Esophagus (tissue), 2 donors: ENCODE results near the gene ZNF764. TPM values are rescaled to one million over a fixed set of nuclear protein-coding genes. Genes with fewer than 3 reads are reported as not detected.
A peak's percentile ranks its signal among the peaks of the same experiment; 100 is the strongest.

ENCODE experiments used
- H3K27ac ChIP-seq, 2 donors: one replicate each; pipeline ENCODE4 v1.5.1; 2013; ENCODE audit warnings: low read depth in 2 of 2, mild to moderate bottlenecking in 2 of 2, inconsistent platforms in 1 of 2, low read length in 1 of 2, moderate library complexity in 1 of 2
- H3K27me3 ChIP-seq, 2 donors: one replicate each; pipeline ENCODE4 v1.6.1; 2013; ENCODE audit warnings: low read length in 2 of 2, control low read depth in 1 of 2, mild to moderate bottlenecking in 1 of 2; ENCODE audit not compliant: insufficient read depth in 2 of 2, control insufficient read depth in 1 of 2
- H3K36me3 ChIP-seq, 2 donors: one replicate each; pipeline ENCODE4 v1.6.1; 2013; ENCODE audit warnings: low read length in 1 of 2; ENCODE audit not compliant: control insufficient read depth in 2 of 2, insufficient read depth in 2 of 2
- H3K4me1 ChIP-seq, 2 donors: one replicate each; pipeline ENCODE4 v1.6.1; 2013; ENCODE audit warnings: low read length in 1 of 2; ENCODE audit not compliant: control insufficient read depth in 2 of 2, insufficient read depth in 2 of 2
- H3K4me3 ChIP-seq, 2 donors: one replicate each; pipeline ENCODE4 v1.5.1; 2013; ENCODE audit warnings: low read length in 2 of 2, mild to moderate bottlenecking in 2 of 2, low read depth in 1 of 2, moderate library complexity in 1 of 2
- H3K9me3 ChIP-seq, 2 donors: one replicate each; pipeline ENCODE4 v1.6.1; 2013; ENCODE audit warnings: mild to moderate bottlenecking in 2 of 2, low read depth in 1 of 2, low read length in 1 of 2, moderate library complexity in 1 of 2; ENCODE audit not compliant: control insufficient read depth in 2 of 2, insufficient read depth in 1 of 2
- WGBS, 2 donors: extraction: QIAGEN DNeasy Blood & Tissue Kit; methylation state at CpG; one replicate each; pipeline ENCODE4 v1.1.7; 2013; 5-methylcytosine and 5-hydroxymethylcytosine counted together
- polyA plus RNA-seq, 2 donors: library from polyadenylated mRNA; stranded (reverse); fragments of 200-250 nt; gene quantifications; one replicate each; pipeline ENCODE4 v1.2.3, GENCODE V29; 2013
- donor health status: healthy with polysubstance abuse.
- donor health status: Bipolar disorder and iron deficiency.

The ZNF764 gene
- 1 to 10 TPM; 2.7 to 3.1 TPM for polyA plus RNA-seq

DNA sequence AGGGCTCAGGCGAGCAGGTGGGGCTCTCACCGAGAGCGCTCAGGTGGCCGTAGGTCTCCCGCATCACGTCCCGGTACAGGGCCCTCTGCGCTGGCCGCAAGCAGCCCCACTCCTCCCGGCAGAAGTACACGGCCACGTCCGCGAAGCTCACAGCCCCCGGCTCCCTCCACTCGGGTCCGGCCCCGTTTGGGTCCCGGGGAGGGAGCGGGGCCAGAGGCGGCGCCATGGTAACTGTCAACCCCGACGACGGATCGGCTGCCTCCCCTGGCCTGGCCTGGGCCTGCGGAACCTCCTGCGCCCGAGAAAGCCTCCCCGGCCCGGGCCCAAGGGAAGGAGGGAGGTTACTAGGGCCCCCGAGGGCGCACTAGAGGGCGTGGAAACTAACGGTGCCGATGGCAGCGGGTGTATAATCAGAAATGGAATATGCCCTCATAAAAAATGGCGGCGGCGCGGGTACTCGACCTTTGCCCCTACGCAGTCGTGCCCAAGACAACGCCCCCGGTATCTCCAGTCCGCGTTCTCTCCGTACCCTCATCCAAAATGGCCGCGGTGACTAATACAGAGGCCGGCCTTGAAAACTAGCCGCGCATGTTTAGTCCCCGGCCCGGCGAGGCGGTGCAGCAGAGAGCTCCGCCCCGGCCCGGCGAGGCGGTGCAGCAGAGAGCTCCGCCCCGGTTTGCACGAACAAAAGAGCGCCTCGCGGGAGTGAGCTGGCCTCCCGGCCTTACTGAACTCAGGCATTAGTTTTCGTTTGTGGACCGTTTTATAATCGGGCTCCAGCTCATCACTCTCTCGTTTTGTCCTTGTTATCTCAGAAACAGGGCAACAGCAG is at the start of gene ZNF764:
ZNF764 (minus strand) TSS at position 418 of the 832 bp plus-strand sequence; CDS start at position 226, 192 bp downstream.
- H3K4me1 ChIP-seq: peaks cover 3 to 4% of the 10 kb centered on the region in 2 donors
- H3K27me3 ChIP-seq: no peaks in the 10 kb centered on the region
- peaks cover 3 to 15% of the 10 kb centered on the region in 2 donors for H3K36me3 ChIP-seq
- H3K9me3 ChIP-seq: no peaks in the 10 kb centered on the region
- H3K4me3 ChIP-seq: peak within 1 kb of the TSS; percentile 80 to 90
- H3K27ac ChIP-seq: peak within 1 kb of the TSS; percentile 94 to 95
- WGBS, 2 donors: 0% methylated on average over 72 to 74 of the region's 74 CpGs

- 97 to 99% methylated on average over 3 of the region's 3 CpGs for WGBS, 2 donors
- Histone ChIP-seq H3K9me3 (peaks cover 0 to 2% of the 10 kb centered on the region in 2 donors), H3K27me3 (no peaks in the 10 kb centered on the region), H3K4me3 (no peak overlapping the region), H3K36me3 (peaks cover 15 to 17% of the 10 kb centered on the region in 2 donors), H3K27ac (no peak overlapping the region), H3K4me1 (no peaks in the 10 kb centered on the region)
Measured at GRCh38 chr16:30606004-30606403, 47.8 kb upstream of the ZNF764 start.

- H3K36me3 ChIP-seq: peaks cover 15 to 17% of the 10 kb centered on the region in 2 donors
- no peak overlapping the region for H3K4me3 ChIP-seq
- no peaks in the 10 kb centered on the region for H3K4me1 ChIP-seq
- H3K27ac ChIP-seq: no peak overlapping the region
- H3K27me3 ChIP-seq: no peaks in the 10 kb centered on the region
- WGBS, 2 donors: 91% methylated on average over 15 of the region's 15 CpGs
- peaks cover 0 to 2% of the 10 kb centered on the region in 2 donors for H3K9me3 ChIP-seq
Measured at GRCh38 chr16:30605158-30605557, 47.0 kb upstream of the ZNF764 start.

DNA sequence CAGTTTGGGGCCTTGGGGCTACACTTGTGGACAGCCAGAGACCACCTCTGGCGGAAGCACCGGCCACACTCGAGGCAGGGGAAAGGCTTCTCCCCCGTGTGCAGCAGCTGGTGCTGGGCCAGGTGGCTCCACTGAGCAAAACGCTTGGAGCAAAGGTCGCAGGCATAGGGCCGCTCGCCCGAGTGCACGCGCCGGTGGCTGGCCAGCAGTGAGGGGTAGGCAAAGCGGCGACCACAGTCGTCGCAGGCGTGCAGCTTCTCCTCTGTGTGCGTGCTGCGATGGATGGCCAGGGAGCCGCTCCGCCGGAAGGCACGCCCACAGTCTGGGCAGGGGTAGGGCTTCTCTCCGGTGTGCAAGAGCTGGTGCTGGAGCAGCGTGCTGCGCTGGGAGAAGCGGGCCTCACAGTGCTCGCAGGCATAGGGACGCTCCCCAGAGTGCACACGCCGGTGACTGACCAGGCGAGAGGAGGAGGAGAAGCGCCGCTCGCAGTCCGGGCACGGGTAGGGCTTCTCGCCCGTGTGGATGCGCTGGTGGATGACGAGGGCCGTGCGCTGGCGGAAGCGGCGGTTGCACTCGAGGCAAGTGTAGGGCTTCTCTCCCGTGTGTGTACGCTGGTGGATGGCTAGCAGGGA is 46.3 kb upstream of the ZNF764 start:
- 87 to 93% methylated on average over 49 of the region's 49 CpGs for whole genome bisulfite sequencing, 2 donors
- Histone ChIP-seq H3K4me1 (no peaks in the 10 kb centered on the region), H3K9me3 (peaks cover 0 to 2% of the 10 kb centered on the region in 2 donors), H3K36me3 (peaks cover 15 to 17% of the 10 kb centered on the region in 2 donors), H3K4me3 (no peak overlapping the region), H3K27ac (no peak overlapping the region), H3K27me3 (no peaks in the 10 kb centered on the region)

- H3K9me3 ChIP-seq: peaks cover 0 to 2% of the 10 kb centered on the region in 2 donors
- H3K36me3 ChIP-seq: peaks cover 15 to 17% of the 10 kb centered on the region in 2 donors
- H3K27me3 ChIP-seq: no peaks in the 10 kb centered on the region
- no peaks in the 10 kb centered on the region for H3K4me1 ChIP-seq
- 77 to 91% methylated on average over 7 of the region's 7 CpGs for whole genome bisulfite sequencing, 2 donors
- H3K27ac ChIP-seq: no peak overlapping the region
- no peak overlapping the region for H3K4me3 ChIP-seq
Measured at GRCh38 chr16:30603945-30604315, 45.8 kb upstream of the ZNF764 start.

GRCh38 chr16:30602616-30603277 is 44.6 kb upstream of the ZNF764 start:
- H3K36me3 ChIP-seq: peaks cover 15 to 17% of the 10 kb centered on the region in 2 donors
- no peak overlapping the region for H3K4me3 ChIP-seq
- peak overlapping the region in 1 of 2 donors; percentile 48 for H3K27ac ChIP-seq
- H3K27me3 ChIP-seq: no peaks in the 10 kb centered on the region
- H3K9me3 ChIP-seq: peaks cover 0 to 2% of the 10 kb centered on the region in 2 donors
- 54 to 61% methylated on average over 4 of the region's 4 CpGs for WGBS, 2 donors
- H3K4me1 ChIP-seq: no peaks in the 10 kb centered on the region

GRCh38 chr16:30601966-30602365 is 43.8 kb upstream of the ZNF764 start:
- WGBS, 2 donors: 73 to 86% methylated on average over 4 of the region's 4 CpGs

DNA sequence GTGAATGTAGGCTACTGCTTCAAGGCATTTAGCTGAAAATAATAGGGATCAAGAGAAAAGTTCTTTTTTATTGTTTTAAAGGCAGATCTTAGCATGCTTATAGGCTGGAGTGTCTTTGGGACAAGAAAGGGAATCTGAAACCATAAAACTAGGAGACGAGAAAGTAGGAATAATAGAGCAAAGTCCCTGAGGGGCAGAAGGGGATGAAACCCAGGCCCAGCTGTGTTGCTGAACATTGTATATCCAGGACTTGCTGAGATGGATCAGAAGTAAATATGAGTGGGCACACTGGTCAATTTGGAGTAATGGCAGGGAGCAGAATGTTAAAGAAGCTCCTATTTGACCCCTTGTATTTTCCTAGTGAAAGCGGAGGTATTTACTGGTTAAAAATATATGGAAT is 42.8 kb upstream of the ZNF764 start:
- H3K27ac ChIP-seq: no peak overlapping the region
- H3K36me3 ChIP-seq: peaks cover 15 to 17% of the 10 kb centered on the region in 2 donors
- WGBS, 2 donors: 88 to 96% methylated on average over 2 of the region's 2 CpGs
- peaks cover 0 to 2% of the 10 kb centered on the region in 2 donors for H3K9me3 ChIP-seq
- H3K4me1 ChIP-seq: no peaks in the 10 kb centered on the region
- H3K4me3 ChIP-seq: no peak overlapping the region
- H3K27me3 ChIP-seq: no peaks in the 10 kb centered on the region

More at GRCh38 chr16:30601966-30602365, 43.8 kb upstream of the ZNF764 start:
- Histone ChIP-seq H3K4me3 (no peak overlapping the region), H3K4me1 (no peaks in the 10 kb centered on the region), H3K27ac (no peak overlapping the region), H3K36me3 (peaks cover 15 to 17% of the 10 kb centered on the region in 2 donors), H3K9me3 (peaks cover 0 to 2% of the 10 kb centered on the region in 2 donors), H3K27me3 (no peaks in the 10 kb centered on the region)

GRCh38 chr16:30600215-30600614 is 42.0 kb upstream of the ZNF764 start:
- H3K27me3 ChIP-seq: no peaks in the 10 kb centered on the region
- no peak overlapping the region for H3K4me3 ChIP-seq
- peaks cover 15 to 17% of the 10 kb centered on the region in 2 donors for H3K36me3 ChIP-seq
- no peaks in the 10 kb centered on the region for H3K4me1 ChIP-seq
- WGBS, 2 donors: 85 to 88% methylated on average over 3 of the region's 3 CpGs
- H3K9me3 ChIP-seq: peaks cover 0 to 2% of the 10 kb centered on the region in 2 donors
- H3K27ac ChIP-seq: no peak overlapping the region
